ENCODE measurements around the gene OR10H2. TPM values are rescaled to one million over a fixed set of nuclear protein-coding genes. Genes with fewer than 3 reads are reported as not detected.

The OR10H2 gene
- total and polyA plus RNA-seq, 2 of the 8 experiments (the other 6 are each of a cell fraction or from before 2014, with no cell fraction given): not detected

DNA sequence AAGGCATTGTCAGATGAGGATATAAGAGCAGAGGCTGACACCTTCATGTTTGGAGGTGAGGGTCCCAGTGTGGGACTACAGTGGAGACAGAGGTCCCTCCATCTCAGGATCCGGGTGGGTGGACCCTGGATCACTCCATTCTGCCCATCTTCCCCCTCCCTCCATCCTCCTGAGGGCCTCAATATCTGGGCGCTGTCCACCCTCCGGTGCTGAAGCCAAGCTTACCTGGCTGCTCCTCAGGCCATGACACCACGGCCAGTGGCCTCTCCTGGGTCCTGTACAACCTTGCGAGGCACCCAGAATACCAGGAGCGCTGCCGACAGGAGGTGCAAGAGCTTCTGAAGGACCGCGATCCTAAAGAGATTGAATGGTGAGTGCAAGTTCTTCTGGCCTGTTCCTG lies 43.0 kb upstream of the OR10H2 start:
- Histone ChIP-seq H2BK120ac (replicated peaks; ENCODE audit: low read depth, low read length) (no peak overlapping the region), H4K20me1 (replicated peaks in 1 of 2; ENCODE audit: control insufficient read depth in 1 of 2, insufficient read depth in 2 of 2, low read length in 2 of 2) (no peaks in the 10 kb centered on the region), H3K79me2 (ENCODE audit: control insufficient read depth in 1 of 2, insufficient read depth in 2 of 2, low read length in 2 of 2) (no peaks in the 10 kb centered on the region), H3K4me2 (ENCODE audit: insufficient read depth in 1 of 2, low read depth in 2 of 2, low read length in 2 of 2) (no peak overlapping the region), H2AK5ac (ENCODE audit: low read depth, low read length) (no peak overlapping the region), H3K27me3 (replicated peaks in 1 of 4; ENCODE audit: control insufficient read depth in 3 of 4, extremely low read depth in 1 of 4, insufficient read depth in 3 of 4, low read length in 3 of 4) (no peaks in the 10 kb centered on the region), H3K18ac (ENCODE audit: extremely low read depth, low read length) (no peak overlapping the region), H3K36me3 (ENCODE audit: control insufficient read depth in 2 of 4, insufficient read depth in 4 of 4, low read length in 3 of 4) (no peaks in the 10 kb centered on the region), H3K14ac (ENCODE audit: insufficient read length) (no peak overlapping the region), H3K9ac (replicated peaks in 1 of 4; ENCODE audit: extremely low read depth in 1 of 4, low read depth in 3 of 4, low read length in 3 of 4) (no peak overlapping the region), H4K91ac (replicated peaks; ENCODE audit: insufficient read length, low read length) (no peak overlapping the region), H3K27ac (ENCODE audit: low read depth, low read length) (no peak overlapping the region), H3K4ac (replicated peaks; ENCODE audit: insufficient read length, low read depth, low read length) (no peak overlapping the region), H2AFZ (ENCODE audit: low read length) (no peak overlapping the region), H2BK15ac (ENCODE audit: low read length) (no peak overlapping the region), H3K4me1 (replicated peaks in 1 of 4; ENCODE audit: control insufficient read depth in 3 of 4, insufficient read depth in 4 of 4, low read length in 3 of 4) (no peaks in the 10 kb centered on the region), H3K23ac (ENCODE audit: insufficient read length) (no peak overlapping the region), H2BK5ac (ENCODE audit: low read depth, low read length) (no peak overlapping the region), H4K5ac (ENCODE audit: insufficient read length, low read depth, low read length) (no peak overlapping the region), H3K9me3 (ENCODE audit: insufficient read depth in 2 of 2, low read depth in 1 of 2, low read length in 1 of 2) (peaks cover 83 to 86% of the 10 kb centered on the region in 2 experiments), H3K79me1 (ENCODE audit: low read depth, low read length) (no peaks in the 10 kb centered on the region), H4K8ac (ENCODE audit: extremely low read depth, insufficient read depth, low read length) (no peak overlapping the region), H3K4me3 (ENCODE audit: extremely low read depth in 1 of 4, insufficient read depth in 2 of 4, low read depth in 3 of 4, low read length in 4 of 4) (no peak overlapping the region), H3K23me2 (ENCODE audit: low read depth, low read length) (no peaks in the 10 kb centered on the region), H3K56ac (replicated peaks; ENCODE audit: insufficient read length, low read depth, low read length) (no peak overlapping the region), H2BK20ac (ENCODE audit: low read length) (no peak overlapping the region), H2BK12ac (ENCODE audit: low read depth, low read length) (no peak overlapping the region)
- CTCF ChIA-PET (ENCODE audit: partially characterized antibody): no interaction called here
- 74% methylated on average over 9 of the region's 9 CpGs; no CpG with 5 or more reads in 1 of the 2 experiments for WGBS, 2 experiments (ENCODE audit: extremely low coverage in 1 of 2, insufficient coverage in 1 of 2, insufficient read length in 1 of 2, insufficient replicate concordance in 2 of 2, low coverage in 1 of 2, low lambda C conversion rate in 2 of 2, missing lambda C conversion rate in 1 of 2)
- FAIRE-seq: no peak
- DNase-seq (ENCODE audit: low read depth in 1 of 2, low spot score in 2 of 2): no peak
- POLR2A ChIA-PET (ENCODE audit: partially characterized antibody): no interaction called here
- TF ChIP-seq BRCA1 (IDR thresholded peaks at IDR 0.05; ENCODE audit: low read depth, low read length) (no peak), SUZ12 (IDR thresholded peaks at IDR 0.05; ENCODE audit: low read length) (no peak), TAF7 (optimal IDR thresholded peaks at IDR 0.05; ENCODE audit: borderline replicate concordance, low read depth, low read length) (no peak), NANOG (IDR thresholded peaks at IDR 0.05; ENCODE audit: insufficient read depth, low read depth, low read length, poor library complexity, severe bottlenecking) (no peak), CBX8 (IDR thresholded peaks at IDR 0.05; ENCODE audit: borderline replicate concordance, low read depth, low read length) (no peak), GTF2F1 (IDR thresholded peaks at IDR 0.05; ENCODE audit: borderline replicate concordance, low read depth, low read length) (no peak), SRF (IDR thresholded peaks at IDR 0.05; ENCODE audit: low read depth, low read length) (no peak), ZNF274 (IDR thresholded peaks at IDR 0.05; ENCODE audit: borderline replicate concordance, extremely low read depth, low read length) (no peak), CREB1 (IDR thresholded peaks at IDR 0.05) (no peak), SP4 (IDR thresholded peaks at IDR 0.05; ENCODE audit: low read length) (no peak), JUN (IDR thresholded peaks at IDR 0.05; ENCODE audit: low read depth, low read length) (no peak), KDM4A (IDR thresholded peaks at IDR 0.05; ENCODE audit: low read depth, low read length, severe bottlenecking) (no peak)
- TF ChIP-seq, protein P1, sequence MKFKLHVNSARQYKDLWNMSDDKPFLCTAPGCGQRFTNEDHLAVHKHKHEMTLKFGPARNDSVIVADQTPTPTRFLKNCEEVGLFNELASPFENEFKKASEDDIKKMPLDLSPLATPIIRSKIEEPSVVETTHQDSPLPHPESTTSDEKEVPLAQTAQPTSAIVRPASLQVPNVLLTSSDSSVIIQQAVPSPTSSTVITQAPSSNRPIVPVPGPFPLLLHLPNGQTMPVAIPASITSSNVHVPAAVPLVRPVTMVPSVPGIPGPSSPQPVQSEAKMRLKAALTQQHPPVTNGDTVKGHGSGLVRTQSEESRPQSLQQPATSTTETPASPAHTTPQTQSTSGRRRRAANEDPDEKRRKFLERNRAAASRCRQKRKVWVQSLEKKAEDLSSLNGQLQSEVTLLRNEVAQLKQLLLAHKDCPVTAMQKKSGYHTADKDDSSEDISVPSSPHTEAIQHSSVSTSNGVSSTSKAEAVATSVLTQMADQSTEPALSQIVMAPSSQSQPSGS (IDR thresholded peaks at IDR 0.05; ENCODE audit: low read length): no peak

Measured in H1 (cell line).